ENCODE results near the gene SSTR3. TPM values are rescaled to one million over a fixed set of nuclear protein-coding genes. Genes with fewer than 3 reads are reported as not detected.

The SSTR3 gene
- total and polyA plus RNA-seq, 7 donors = 0.36 to 1.7 TPM; not detected in 5

- Histone ChIP-seq H3K4me1 (peaks cover 0 to 7% (median 5%) of the 10 kb centered on the region in 4 donors), H3K9me3 (no peaks in the 10 kb centered on the region), H3K36me3 (no peaks in the 10 kb centered on the region), H3K27me3 (no peaks in the 10 kb centered on the region), H3K27ac (no peak overlapping the region), H3K4me3 (no peak overlapping the region)
- intact Hi-C loops (cut with DNase I) = loop anchor here (1.0 kb wide), 1 partner anchor 33 kb away; no protein-coding TSS in a partner anchor
- WGBS, 2 donors = 62 to 63% methylated on average over 25 of the region's 25 CpGs
- no peak for TF ChIP-seq POLR2A (IDR thresholded peaks at IDR 0.05)
- no peak for TF ChIP-seq POLR2AphosphoS5 (IDR thresholded peaks at IDR 0.05)
- no peak for TF ChIP-seq CTCF (IDR thresholded peaks at IDR 0.05)
- TF ChIP-seq EP300 (IDR thresholded peaks at IDR 0.05) = no peak
- no peak for DNase-seq
Measured at GRCh38 chr22:37165940-37166674, 46.2 kb downstream of the SSTR3 start.

GRCh38 chr22:37165066-37165465 lies 47.2 kb downstream of the SSTR3 start:
- H3K9me3 ChIP-seq = no peaks in the 10 kb centered on the region
- H3K4me1 ChIP-seq = peaks cover 0 to 7% (median 5%) of the 10 kb centered on the region in 4 donors
- no peak overlapping the region for H3K4me3 ChIP-seq
- no peak overlapping the region for H3K27ac ChIP-seq
- no peaks in the 10 kb centered on the region for H3K27me3 ChIP-seq
- DNase-seq = no peak
- WGBS, 2 donors = 71 to 87% methylated on average over 9 of the region's 9 CpGs
- TF ChIP-seq EP300 (IDR thresholded peaks at IDR 0.05) (no peak), POLR2AphosphoS5 (IDR thresholded peaks at IDR 0.05) (no peak), CTCF (IDR thresholded peaks at IDR 0.05) (no peak), POLR2A (IDR thresholded peaks at IDR 0.05) (no peak)
- H3K36me3 ChIP-seq = no peaks in the 10 kb centered on the region
- intact Hi-C loops (cut with DNase I) = no loop called here

DNA sequence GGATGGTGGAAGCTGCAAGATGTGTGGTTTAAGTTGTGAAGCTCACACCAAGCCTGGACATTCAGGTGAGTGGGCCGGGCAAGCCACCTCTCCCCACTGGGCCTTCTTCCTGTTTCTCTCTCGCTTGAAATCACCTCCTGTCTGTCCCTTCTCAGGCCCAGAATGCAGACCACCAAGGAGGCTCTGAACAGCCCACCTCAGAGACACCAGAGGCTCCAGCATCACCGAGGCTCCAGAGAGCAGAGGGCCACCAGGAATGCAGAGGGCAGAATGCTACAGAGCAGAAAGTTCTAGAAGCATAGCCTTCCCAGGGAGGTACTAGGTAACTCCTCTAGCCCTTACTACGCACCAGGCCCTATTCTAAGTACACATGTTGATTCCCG lies 47.8 kb downstream of the SSTR3 start:
- Histone ChIP-seq H3K27me3 (no peaks in the 10 kb centered on the region), H3K9me3 (no peaks in the 10 kb centered on the region), H3K4me1 (peaks cover 0 to 7% (median 5%) of the 10 kb centered on the region in 4 donors), H3K27ac (no peak overlapping the region), H3K36me3 (no peaks in the 10 kb centered on the region), H3K4me3 (no peak overlapping the region)
- no peak for DNase-seq
- intact Hi-C loops (cut with DNase I) = no loop called here
- 59 to 64% methylated on average over 5 of the region's 5 CpGs for WGBS, 2 donors
- TF ChIP-seq EP300 (IDR thresholded peaks at IDR 0.05) = no peak
- no peak for TF ChIP-seq POLR2AphosphoS5 (IDR thresholded peaks at IDR 0.05)
- no peak for TF ChIP-seq CTCF (IDR thresholded peaks at IDR 0.05)
- no peak for TF ChIP-seq POLR2A (IDR thresholded peaks at IDR 0.05)

GRCh38 chr22:37163575-37164504 lies 48.4 kb downstream of the SSTR3 start:
- TF ChIP-seq POLR2A (IDR thresholded peaks at IDR 0.05) (no peak), EP300 (IDR thresholded peaks at IDR 0.05) (no peak), POLR2AphosphoS5 (IDR thresholded peaks at IDR 0.05) (no peak), CTCF (IDR thresholded peaks at IDR 0.05) (no peak)
- H3K27me3 ChIP-seq = no peaks in the 10 kb centered on the region
- no peaks in the 10 kb centered on the region for H3K36me3 ChIP-seq
- 77 to 84% methylated on average over 22 of the region's 22 CpGs for WGBS, 2 donors
- no peak overlapping the region for H3K27ac ChIP-seq
- H3K4me1 ChIP-seq = peaks cover 0 to 7% (median 5%) of the 10 kb centered on the region in 4 donors
- DNase-seq = no peak
- no peaks in the 10 kb centered on the region for H3K9me3 ChIP-seq
- no peak overlapping the region for H3K4me3 ChIP-seq
- intact Hi-C loops (cut with DNase I) = no loop called here

Measured in sigmoid colon (tissue), 7 donors.